HFF-Myc (cell line): ENCODE results near the gene PON2.

ENCODE experiments used
- DNase-seq: peaks from one replicate; pipeline ENCODE4 v3.0.0-alpha.2; 2011; ENCODE audit warnings: low read depth; ENCODE audit errors: extremely low read depth
- H3K4me3 ChIP-seq: replicated peaks from 2 replicates; pipeline ENCODE4 v1.5.1; 2011; ENCODE audit warnings: low read depth, mild to moderate bottlenecking, control low read depth, low read length
- CTCF ChIP-seq: IDR thresholded peaks from 2 replicates; pipeline ENCODE4 v1.5.1; 2012; ENCODE audit warnings: mild to moderate bottlenecking, low read depth, low read length, control low read depth; ENCODE audit errors: missing control alignments

PON2 gene

DNA sequence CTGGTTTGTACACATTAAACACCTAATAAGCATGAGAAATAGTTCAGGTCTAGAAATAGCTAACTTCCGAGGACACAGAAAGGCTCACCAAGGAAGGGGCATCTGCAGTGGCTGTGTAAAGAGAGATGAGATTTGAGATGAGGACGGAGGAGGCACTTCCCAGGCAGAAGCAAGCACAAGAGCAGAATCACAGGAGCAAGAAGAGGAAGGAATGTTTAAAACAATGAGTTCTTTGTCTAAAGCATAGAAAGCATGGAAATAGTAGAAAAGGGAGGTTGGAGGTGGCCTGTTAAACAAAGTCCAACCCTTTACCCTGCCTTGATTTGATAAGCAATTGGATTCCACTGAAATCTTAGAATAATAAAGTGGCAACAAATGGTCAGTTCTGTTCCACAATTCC, 27.1 kb downstream of the PON2 start:
- no peak for DNase-seq
- H3K4me3 ChIP-seq: no peak overlapping the region
- no peak for TF ChIP-seq CTCF

DNA sequence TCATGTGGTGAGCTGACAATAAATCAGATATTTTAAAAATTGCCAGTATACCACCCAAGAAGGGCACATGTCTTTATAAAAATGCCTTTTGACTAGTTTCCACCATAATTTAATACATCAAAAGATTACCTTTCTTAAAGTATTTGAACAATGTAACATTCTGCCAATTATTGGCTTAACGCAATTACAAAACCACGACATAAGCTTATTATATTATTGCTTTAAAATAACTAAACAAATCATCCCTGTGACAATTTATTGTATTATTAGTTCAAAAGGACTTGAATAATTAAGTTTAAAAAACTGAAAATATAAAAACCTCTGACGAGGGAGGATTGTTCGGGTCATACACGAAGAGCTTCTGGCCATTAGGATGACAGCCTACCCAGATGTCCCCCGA, 29.0 kb downstream of the PON2 start:
- DNase-seq: no peak
- H3K4me3 ChIP-seq: no peak overlapping the region
- TF ChIP-seq CTCF: no peak

GRCh38 chr7:95405208-95405607, 29.6 kb downstream of the PON2 start:
- TF ChIP-seq CTCF: no peak

DNA sequence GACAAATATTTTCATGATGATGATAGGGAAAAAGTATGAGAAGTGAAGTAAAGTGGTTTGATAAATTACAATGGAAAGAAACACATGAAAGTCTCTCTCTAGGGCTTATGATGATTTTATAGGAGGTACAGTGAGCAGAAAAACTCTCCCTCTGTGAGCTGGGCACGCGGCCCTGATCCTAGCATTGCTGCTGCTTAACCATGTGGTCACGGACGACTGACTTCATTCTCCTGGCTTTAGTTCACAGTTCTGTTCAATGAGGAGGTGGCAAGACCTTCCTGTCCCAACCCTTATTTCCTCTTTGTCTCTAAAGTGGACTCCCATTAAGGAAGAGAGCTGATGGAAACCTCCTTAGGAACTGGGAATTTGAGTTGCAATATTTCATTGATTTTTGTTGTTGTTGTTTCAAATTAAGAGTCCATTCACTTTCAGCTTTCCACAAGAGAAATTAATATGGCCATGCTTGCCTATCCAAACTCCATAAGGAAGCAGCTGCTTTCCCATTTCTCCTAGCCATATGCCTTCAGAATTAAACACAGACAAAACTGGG, 30.4 kb downstream of the PON2 start:
- no peak for DNase-seq

More at GRCh38 chr7:95405208-95405607, 29.6 kb downstream of the PON2 start:
- H3K4me3 ChIP-seq: no peak overlapping the region
- no peak for DNase-seq

DNA sequence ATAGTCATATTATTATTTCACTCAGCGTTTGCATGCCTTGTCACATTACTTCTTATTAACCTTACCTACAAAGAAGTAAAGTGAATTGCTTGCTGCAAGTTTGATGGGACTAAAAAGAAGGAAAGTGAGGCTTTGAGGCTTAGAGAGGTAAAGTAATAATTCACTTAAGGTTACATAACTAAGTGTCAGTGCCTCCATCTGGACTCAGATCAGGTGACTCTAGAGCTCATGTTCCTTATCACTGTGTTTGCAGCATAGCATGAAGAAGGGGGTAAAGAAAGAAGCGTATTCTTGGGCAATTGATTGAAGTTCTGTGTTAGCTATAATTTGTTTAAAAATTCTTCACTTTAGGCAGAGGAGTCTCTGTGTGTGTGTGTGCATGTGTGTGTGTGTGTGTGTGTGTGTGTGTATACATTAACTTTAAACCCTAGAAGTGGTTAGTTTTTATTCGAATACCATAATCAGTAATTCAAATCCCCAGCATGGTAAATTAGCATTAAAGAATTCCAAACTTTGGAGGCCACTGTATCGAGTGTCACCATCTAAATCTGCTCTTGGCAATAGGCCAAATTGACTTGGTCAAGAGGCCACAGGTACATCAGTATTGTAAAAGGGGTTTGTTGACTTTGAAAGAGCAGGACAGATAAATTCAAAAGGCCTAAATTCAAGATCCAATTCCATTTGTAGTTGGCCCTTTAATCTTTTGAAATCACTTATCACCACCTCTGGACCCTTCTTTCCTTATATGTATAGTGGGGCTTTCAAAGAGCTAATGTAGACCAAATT, 36.5 kb downstream of the PON2 start:
- no peak overlapping the region for H3K4me3 ChIP-seq
- DNase-seq: no peak
- TF ChIP-seq CTCF: no peak

More for the DNA sequence above, 30.4 kb downstream of the PON2 start:
- TF ChIP-seq CTCF: no peak
- H3K4me3 ChIP-seq: no peak overlapping the region

DNA sequence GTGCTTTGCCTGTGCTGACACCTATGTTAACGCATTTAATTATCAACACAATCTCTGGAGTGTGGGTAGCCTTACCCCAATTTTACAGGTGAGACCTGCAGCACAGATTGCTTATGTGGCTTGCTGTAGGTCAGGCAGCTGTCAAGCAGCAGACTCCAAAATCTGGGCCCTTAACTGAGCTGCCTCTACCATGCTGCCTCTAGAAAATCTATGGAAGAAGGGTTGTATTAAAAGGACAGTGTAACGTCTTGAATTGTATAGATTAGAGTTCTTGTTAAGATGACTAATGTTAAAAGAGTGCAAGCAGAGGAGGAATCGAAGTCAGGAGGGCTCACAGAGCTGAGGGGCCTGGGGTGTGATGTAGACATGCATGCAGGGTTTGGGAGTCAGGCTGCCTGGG, 37.4 kb downstream of the PON2 start:
- no peak overlapping the region for H3K4me3 ChIP-seq
- TF ChIP-seq CTCF: no peak
- no peak for DNase-seq
